Inflammatory macrophage treated with lipopolysaccharide for 1 hour (primary cell): ENCODE data around the gene CARS1.

ENCODE experiments used
- DNase-seq, 2 donors: peaks; one replicate each; pipeline ENCODE4 v3.0.0-alpha.2; 2020 to 2022

CARS1 gene

DNA sequence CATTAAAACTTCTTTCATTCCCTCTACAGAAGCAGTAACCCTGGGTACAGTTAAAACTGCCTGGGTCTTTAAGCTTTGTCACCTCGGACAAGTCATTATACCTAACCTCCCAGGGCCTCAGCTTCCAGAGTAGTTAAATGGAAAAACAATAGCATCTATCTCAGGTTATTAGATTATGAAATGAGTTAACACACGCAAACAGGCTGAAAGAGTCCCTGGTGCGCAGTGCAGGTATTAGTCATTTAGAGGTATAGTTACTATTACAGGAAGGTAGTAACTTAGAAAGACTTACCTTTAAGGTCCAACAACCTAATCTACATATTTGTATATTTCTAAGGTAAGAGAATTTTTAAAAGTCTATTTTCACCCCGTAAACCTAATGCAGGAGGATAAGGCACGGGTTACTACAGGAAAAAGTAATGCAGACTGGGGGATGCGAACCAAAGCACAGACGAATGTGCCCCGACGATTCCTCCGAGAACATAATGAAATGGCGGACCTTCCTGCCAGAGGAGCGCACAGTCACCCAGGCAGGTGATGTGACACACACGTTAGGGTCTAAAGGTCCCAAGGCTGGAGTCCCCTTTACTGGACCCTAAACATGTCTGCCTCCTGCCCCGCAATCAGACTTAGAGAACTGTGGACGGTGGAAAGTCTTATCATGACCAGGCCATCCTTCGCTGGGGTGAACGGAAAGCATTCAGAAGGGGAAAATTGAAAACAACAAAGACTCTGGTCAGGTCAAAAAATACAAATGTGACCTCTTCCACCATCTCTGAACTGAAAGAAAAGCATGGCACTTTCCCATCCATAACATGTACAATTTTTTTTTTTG, 66.4 kb downstream of the CARS1 start:
- peak in 1 of 2 donors; percentile 3 for DNase-seq

GRCh38 chr11:2989551-2989950, 67.7 kb downstream of the CARS1 start:
- DNase-seq = no peak

DNA sequence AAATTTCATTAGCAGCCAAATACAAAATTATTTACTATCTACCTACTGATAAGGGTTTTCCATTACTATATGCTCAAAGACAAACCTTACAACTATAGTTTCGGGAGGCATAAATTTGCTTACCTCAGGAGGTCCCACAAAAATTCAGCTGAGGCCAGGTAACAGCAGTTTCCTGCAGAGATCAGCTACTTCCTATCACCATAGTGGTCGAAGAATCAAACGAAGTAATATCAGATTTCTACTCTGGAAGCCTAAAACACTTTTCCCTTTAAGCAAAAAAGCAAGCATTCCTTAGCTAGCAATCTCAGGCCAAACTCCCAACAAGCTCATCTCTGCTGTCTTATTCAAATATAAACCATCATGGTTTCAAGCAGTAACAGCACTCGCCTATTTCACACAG, 68.2 kb downstream of the CARS1 start:
- DNase-seq = no peak

DNA sequence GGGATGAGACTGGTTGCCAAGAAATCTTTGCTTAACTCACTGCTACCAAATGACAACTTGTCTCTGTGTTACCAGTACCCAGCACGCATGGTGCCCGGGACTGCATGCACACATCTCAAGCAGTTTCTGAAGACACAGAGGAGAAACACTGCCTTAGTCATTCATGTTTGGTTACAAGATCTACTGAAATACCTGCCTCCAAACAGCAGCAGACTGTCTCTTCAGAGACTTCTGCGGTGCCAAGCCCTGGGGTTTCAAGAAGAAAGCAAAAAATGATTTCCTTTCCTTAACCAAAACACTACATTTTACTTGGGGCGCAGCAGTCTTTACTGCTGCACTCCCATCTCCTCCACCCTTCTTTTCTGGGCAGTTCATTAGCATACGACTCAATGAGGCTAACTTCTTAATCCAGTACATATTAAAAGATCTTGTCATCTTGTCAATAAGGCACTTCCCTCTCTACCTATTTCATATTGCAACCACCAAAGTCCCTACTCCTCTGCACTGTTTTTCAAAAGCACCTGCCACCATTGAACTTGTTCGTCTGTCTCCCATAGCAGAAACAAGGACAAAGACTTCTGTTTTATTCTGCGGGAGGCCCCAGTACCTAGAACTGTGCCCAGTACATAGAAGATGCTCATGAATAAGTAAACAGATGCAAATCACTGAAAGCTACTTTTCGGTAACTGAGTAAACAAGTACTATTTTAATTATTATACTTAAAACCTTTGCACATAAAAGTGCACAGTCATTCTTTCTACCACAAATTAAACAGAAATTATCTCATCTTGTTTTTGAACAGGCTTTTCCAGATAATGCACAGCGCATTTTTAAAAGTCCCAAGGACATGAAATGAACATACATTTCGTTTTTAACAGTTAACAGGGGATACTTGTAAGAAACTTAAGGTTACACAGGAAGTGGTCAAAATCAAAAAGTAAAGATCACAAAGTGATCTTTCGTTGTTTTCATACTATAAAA, 69.1 kb downstream of the CARS1 start:
- DNase-seq = no peak

DNA sequence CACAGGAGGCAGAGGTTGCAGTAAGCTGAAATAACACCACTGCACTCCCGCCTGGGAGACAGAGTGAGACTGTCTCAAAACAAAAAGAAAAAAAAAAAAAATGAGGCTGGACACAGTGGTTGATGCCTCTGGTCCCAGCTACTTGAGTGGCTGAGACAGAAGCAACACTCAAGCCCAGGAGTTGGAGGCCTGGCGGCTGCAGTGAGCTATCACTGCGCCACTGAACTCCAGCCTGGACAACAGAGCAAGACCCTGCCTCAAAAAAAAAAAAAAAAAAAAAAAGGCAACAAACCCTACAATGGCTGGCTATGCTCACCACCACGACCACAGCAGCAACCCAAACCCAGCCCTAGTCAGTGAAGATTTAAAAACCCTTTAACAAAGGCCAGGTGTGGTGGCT, 73.3 kb downstream of the CARS1 start:
- DNase-seq = no peak

- DNase-seq = no peak
These were observed 75.0 kb downstream of the CARS1 start for GRCh38 chr11:2982214-2982613.

- no peak for DNase-seq
These were observed 76.1 kb downstream of the CARS1 start for GRCh38 chr11:2981130-2981529.

DNA sequence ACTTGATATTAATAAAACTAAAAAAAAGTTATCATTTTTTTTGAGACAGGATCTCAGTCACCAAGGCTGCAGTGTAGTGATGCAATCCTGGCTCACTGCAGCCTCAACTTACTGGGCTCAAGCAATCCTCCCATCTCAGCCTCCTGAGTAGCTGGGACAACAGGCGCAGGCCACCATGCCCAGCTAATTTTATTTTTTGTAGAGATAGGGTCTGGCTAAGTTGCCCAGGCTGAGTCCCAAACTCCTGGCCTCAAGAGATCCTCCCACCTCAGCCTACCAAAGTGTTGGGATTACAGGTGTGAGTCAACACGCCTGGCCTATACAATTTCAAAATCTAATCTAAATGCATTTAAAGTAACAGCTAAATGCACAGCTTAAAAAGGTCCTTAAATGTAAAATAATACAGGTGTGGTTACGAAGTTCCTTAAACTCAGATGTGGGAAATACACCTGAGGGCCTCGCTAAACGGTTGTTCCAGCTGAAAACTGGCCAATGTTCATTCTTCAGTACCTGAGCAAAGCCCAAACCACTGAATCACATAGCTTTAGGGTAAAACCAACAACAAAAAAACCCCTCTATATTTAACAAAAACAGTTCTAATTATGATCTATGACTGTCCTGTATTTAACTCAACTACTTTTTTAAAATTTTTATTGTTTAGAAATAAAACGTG, 76.9 kb downstream of the CARS1 start:
- no peak for DNase-seq

DNA sequence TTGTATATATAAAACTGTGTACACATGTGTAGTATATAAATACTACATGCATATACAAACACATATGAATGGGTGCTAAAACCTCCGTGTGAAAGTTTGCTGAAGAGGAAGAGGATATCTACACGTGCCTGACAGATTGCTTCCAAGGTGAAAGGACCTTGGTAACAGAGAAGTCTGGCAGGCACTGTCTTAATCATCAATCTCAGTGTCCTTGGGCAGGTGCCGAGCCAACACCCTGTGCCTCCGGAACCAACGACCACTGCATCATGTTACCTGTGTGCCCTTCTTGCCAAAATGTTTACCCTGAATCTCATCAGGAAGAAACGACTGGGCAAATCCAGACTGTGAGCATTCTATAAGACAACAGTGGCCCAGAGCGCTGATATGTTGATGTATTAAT, 80.1 kb downstream of the CARS1 start:
- DNase-seq = no peak

- DNase-seq = peak in 1 of 2 donors; percentile 17
These were observed 80.7 kb downstream of the CARS1 start for GRCh38 chr11:2976294-2977063.

GRCh38 chr11:2975594-2975993, 81.6 kb downstream of the CARS1 start:
- peak; percentile 44 to 53 for DNase-seq

DNA sequence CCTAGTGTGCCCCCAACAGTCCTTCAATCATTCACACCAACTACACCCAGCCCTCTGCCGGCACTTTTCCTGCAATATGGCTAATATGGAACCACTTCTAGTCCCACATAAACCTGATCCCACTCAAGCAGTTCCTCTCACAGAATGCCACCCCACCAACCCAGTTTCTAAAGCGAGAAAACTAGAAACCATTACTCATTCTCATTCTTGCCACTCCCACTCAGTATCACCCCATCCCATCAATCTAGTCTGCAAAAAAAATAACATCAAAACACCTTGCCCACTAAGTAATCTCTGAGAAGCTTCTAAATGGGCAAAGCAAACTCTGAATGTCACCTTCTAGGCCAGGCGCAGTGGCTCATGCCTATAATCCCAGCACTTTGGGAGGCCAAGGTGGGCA, 83.0 kb downstream of the CARS1 start:
- DNase-seq = no peak

DNA sequence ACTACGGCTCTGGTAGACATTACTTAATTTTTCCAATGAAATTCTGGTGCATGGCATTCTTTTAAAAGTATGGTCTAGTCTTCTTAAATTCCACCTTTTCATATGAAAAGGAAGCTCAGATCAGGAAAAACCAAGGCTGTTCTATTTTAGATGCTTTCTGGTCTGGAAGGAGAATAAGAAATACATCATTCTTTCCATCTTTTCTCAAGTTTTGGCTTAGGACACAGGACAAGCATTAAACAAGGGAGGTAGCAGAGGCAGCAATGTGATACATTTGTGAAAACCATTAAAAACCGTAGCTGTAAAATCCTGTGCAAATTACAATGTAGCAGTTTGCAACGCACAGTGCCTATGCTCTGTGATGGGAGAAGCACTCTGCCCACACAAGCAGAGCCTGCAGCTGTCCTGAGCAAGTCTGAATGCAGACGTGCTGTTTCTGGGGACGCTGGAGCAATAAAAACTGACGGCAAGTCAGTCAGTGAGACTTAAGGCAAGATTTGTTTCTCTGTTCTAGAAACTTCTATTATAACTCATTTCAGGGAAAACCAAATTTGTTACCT, 88.8 kb downstream of the CARS1 start:
- DNase-seq = no peak

DNA sequence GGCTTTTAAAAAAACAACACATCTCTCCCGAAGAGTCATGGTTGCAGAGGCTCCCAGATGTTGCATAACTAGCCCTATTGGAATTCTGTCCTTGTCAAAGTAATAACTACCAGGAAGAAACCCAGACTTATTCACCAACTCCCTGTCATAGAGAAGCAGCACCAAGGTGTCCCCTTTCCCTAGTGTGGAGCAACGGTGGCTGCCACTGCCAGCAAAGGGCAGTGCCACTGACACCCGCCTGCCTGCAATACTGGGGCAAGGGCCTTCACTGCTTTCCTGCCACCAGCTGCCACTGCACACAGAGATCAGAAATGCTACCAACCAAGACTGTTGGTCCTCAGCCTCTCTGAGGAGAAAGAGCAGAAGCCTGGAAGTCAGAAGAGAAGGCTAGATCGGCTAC, 92.4 kb downstream of the CARS1 start:
- DNase-seq = no peak

GRCh38 chr11:2963761-2964160, 93.5 kb downstream of the CARS1 start:
- no peak for DNase-seq

GRCh38 chr11:2963112-2963754, 94.0 kb downstream of the CARS1 start:
- no peak for DNase-seq

GRCh38 chr11:2961080-2961479, 96.1 kb downstream of the CARS1 start:
- DNase-seq = no peak

- DNase-seq = no peak
These were observed 97.1 kb downstream of the CARS1 start for GRCh38 chr11:2960139-2960538.

- DNase-seq = peak; percentile 38
These were observed 99.0 kb downstream of the CARS1 start for GRCh38 chr11:2958251-2958650.

DNA sequence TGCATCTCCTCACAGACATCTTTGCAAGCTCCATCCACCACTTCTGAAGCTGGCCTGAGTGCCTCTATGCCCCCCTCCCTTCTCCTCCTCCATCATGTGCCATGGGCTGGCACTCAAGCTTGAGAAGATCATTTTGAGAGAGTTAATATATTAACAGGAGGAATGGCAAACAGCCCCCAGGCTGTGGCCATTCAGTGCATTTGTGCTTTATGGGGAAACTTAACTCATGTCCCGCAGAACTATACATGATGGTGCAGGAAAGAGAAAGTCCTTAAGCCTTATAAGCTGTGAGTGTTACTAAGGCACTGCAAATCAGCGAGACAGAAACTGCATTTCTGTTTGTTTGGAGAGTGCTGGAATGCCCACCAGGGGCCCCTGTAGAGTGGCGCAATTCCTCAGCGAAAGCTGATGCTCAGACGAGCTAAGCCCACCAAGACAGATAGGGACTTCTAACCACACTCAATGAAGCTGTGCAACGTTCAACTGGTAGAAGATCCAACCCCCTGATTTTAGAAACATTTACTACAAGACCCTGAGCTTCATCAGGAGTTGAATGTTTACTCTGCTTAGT, 101.2 kb downstream of the CARS1 start:
- DNase-seq = no peak

DNA sequence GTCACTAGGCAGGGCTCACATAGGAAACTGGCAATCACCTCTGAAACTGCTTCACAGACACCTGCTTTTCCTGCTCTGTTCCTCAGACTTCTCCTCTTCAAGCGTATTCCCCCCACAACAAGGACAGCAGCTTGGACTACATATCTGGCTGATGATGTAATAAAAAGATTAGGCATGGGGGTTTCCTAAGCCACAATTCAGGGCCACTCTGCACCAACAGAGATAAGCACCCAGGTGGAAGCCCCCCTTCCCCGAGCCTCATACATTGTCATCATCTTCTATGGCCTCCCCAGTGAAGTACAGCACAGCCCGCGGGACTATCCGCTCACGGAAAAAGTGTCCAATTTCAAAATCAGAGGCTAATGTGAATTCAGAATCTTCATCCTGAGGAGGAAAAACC, 103.0 kb downstream of the CARS1 start:
- DNase-seq = no peak
